Measurements from ENCODE around the gene MRPL20.

MRPL20 gene

GRCh38 chr1:1353389-1354151 lies 53.5 kb downstream of the MRPL20 start:
- Histone ChIP-seq H3K9ac (ENCODE audit: low read length) (no peak overlapping the region), H3K9me2 (ENCODE audit: low read depth, low read length) (no peaks in the 10 kb centered on the region), H3K4me3 (ENCODE audit: low read depth, low read length, poor library complexity, severe bottlenecking) (no peak overlapping the region), H3K27ac (ENCODE audit: low read depth, low read length, poor library complexity, severe bottlenecking) (no peak overlapping the region), H3K36me3 (ENCODE audit: insufficient read depth, low read length) (no peaks in the 10 kb centered on the region), H3K79me2 (ENCODE audit: insufficient read depth, low read length) (no peaks in the 10 kb centered on the region), H3K27me3 (ENCODE audit: insufficient read depth, low read length) (0 out of 2 replicates have a peak, but pooled peaks cover 7% of the 10 kb centered on the region), H3K4me2 (ENCODE audit: low read length) (no peak overlapping the region), H3K4me1 (ENCODE audit: insufficient read depth, low read length, severe bottlenecking) (peaks cover 6% of the 10 kb centered on the region), H3K9me3 (ENCODE audit: low read length) (no peaks in the 10 kb centered on the region), H3F3A (ENCODE audit: insufficient read depth, low read length) (no peaks in the 10 kb centered on the region; the same call in 1 of the 2 replicates), H2AFZ (ENCODE audit: low read length) (no peak overlapping the region), H4K20me1 (ENCODE audit: insufficient read depth, low read length) (no peaks in the 10 kb centered on the region)
- TF ChIP-seq EZH2 (IDR thresholded peaks at IDR 0.05; ENCODE audit: borderline replicate concordance, low read length) (no peak), CTCF (IDR thresholded peaks at IDR 0.05; ENCODE audit: low read length) (no peak)

DNA sequence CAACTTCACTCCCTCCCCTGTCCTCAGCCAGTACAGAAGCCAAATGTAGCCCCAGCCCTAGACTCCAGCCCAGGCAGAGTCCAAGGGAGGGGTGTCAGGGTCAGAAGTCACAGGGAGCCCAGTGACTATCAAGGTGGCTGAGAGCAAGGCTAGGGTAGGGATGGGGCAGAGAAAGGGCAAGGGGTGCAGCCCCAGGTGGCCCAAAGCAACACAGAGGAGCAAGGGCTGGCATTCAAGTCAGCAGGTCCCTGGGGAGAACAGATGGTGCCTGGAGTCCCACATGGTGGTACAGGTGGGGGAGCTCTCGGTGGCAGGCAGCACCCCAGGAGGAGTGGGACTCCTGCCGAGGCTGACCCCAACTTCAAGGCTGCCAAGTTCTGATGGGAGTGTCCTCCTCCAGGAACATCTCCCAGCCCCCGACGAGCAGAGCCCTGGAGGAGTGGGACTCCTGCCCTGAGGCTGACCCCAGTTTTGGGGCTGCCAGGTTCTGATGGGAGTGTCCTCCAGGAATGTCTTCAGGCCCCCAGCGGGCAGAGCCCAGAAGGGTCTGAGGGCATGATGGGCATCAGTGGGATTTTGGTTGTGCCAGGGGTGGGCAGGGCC lies 54.2 kb downstream of the MRPL20 start:
- Histone ChIP-seq H2AFZ (ENCODE audit: low read length) (no peak overlapping the region), H3K4me2 (ENCODE audit: low read length) (no peak overlapping the region), H3K9ac (ENCODE audit: low read length) (no peak overlapping the region), H3K36me3 (ENCODE audit: insufficient read depth, low read length) (no peaks in the 10 kb centered on the region), H3K9me3 (ENCODE audit: low read length) (no peaks in the 10 kb centered on the region), H4K20me1 (ENCODE audit: insufficient read depth, low read length) (no peaks in the 10 kb centered on the region), H3F3A (ENCODE audit: insufficient read depth, low read length) (no peaks in the 10 kb centered on the region; the same call in 1 of the 2 replicates), H3K27ac (ENCODE audit: low read depth, low read length, poor library complexity, severe bottlenecking) (no peak overlapping the region), H3K9me2 (ENCODE audit: low read depth, low read length) (no peaks in the 10 kb centered on the region), H3K27me3 (ENCODE audit: insufficient read depth, low read length) (peaks cover 6% of the 10 kb centered on the region; the same call in 1 of the 2 replicates), H3K79me2 (ENCODE audit: insufficient read depth, low read length) (no peaks in the 10 kb centered on the region), H3K4me3 (ENCODE audit: low read depth, low read length, poor library complexity, severe bottlenecking) (no peak overlapping the region), H3K4me1 (ENCODE audit: insufficient read depth, low read length, severe bottlenecking) (peaks cover 7% of the 10 kb centered on the region)
- TF ChIP-seq CTCF (IDR thresholded peaks at IDR 0.05; ENCODE audit: low read length) (no peak), EZH2 (IDR thresholded peaks at IDR 0.05; ENCODE audit: borderline replicate concordance, low read length) (no peak)

Data from OCI-LY1 (cell line).